ENCODE measurements around the gene TRIM7. TPM values are rescaled to one million over a fixed set of nuclear protein-coding genes. Genes with fewer than 3 reads are reported as not detected.

Gene TRIM7
- total and polyA plus RNA-seq, 9 of the 15 experiments (the other 6 are each of a cell fraction or from before 2014, with no cell fraction given) = 2.6 to 14.9 (median 8.9) TPM

- TF ChIP-seq ID3 (CRISPR knock-in tag; IDR thresholded peaks at IDR 0.05) = no peak
- peak; percentile 82; the same call in 1 of the 2 replicates for TF ChIP-seq ID3 (tag; IDR thresholded peaks at IDR 0.05)
- TF ChIP-seq CAMTA2 (CRISPR knock-in tag; conservative IDR thresholded peaks at IDR 0.05) = no peak
- peak; percentile 30; the same call in 1 of the 2 replicates for TF ChIP-seq NBN (IDR thresholded peaks at IDR 0.05; ENCODE audit: low read depth)
- no peak for TF ChIP-seq HDAC3 (IDR thresholded peaks at IDR 0.05; ENCODE audit: borderline replicate concordance, partially characterized antibody)
- TF ChIP-seq ETV5 (CRISPR knock-in tag; IDR thresholded peaks at IDR 0.05; ENCODE audit: low read depth) = no peak; the same call in 1 of the 2 replicates
- no peak for TF ChIP-seq STAT5A (IDR thresholded peaks at IDR 0.05; ENCODE audit: borderline replicate concordance, low read length)
- no peak for TF ChIP-seq ARID1B (IDR thresholded peaks at IDR 0.05)
- TF ChIP-seq ZNF407 (IDR thresholded peaks at IDR 0.05; ENCODE audit: low read depth) = peak; percentile 74
- TF ChIP-seq DDX20 (tag; IDR thresholded peaks at IDR 0.05; ENCODE audit: low read depth) = no peak
- no peak for TF ChIP-seq ZNF354B (CRISPR knock-in tag; IDR thresholded peaks at IDR 0.05)
- no peak for TF ChIP-seq DNMT1 (IDR thresholded peaks at IDR 0.05)
- 0 out of 2 replicates have a peak, but pooled peaks have one; percentile 4 for TF ChIP-seq MAFK (IDR thresholded peaks at IDR 0.05; ENCODE audit: low read length)
- TF ChIP-seq TRIM24 (IDR thresholded peaks at IDR 0.05) = 0 out of 4 replicates have a peak, but pooled peaks of 1 of the 2 experiments have one; percentile 41
- TF ChIP-seq POLR2H (tag; IDR thresholded peaks at IDR 0.05; ENCODE audit: low read depth) = no peak
- TF ChIP-seq ZKSCAN3 (CRISPR knock-in tag; IDR thresholded peaks at IDR 0.05) = no peak
- TF ChIP-seq POLR3A (IDR thresholded peaks at IDR 0.05; ENCODE audit: borderline replicate concordance, extremely low read depth, insufficient read depth, insufficient read length) = peak; percentile 94
- no peak for TF ChIP-seq MEF2D (tag; conservative IDR thresholded peaks at IDR 0.05; ENCODE audit: low read depth)
- no peak for TF ChIP-seq FUS (optimal IDR thresholded peaks at IDR 0.05; ENCODE audit: low read depth, low read length)
- no peak for TF ChIP-seq FIP1L1 (IDR thresholded peaks at IDR 0.05; ENCODE audit: low read depth, low read length, poor library complexity, severe bottlenecking)
- TF ChIP-seq ZNF79 (CRISPR knock-in tag; IDR thresholded peaks at IDR 0.05; ENCODE audit: low read depth) = no peak
These were observed 17.3 kb downstream of the TRIM7 start (continued) for GRCh38 chr5:181187500-181188213.
